Subcutaneous preadipocyte (primary cell): Measurements from ENCODE around the gene MTRF1. TPM values are rescaled to one million over a fixed set of nuclear protein-coding genes. Genes with fewer than 3 reads are reported as not detected.

Source experiments
- total RNA-seq: library from RNA; depleted of rRNA; stranded (reverse); fragments of >200 nt; gene quantifications from 2 replicates; pipeline ENCODE4 v1.2.3, GENCODE V29; 2012

MTRF1 gene, protein sequence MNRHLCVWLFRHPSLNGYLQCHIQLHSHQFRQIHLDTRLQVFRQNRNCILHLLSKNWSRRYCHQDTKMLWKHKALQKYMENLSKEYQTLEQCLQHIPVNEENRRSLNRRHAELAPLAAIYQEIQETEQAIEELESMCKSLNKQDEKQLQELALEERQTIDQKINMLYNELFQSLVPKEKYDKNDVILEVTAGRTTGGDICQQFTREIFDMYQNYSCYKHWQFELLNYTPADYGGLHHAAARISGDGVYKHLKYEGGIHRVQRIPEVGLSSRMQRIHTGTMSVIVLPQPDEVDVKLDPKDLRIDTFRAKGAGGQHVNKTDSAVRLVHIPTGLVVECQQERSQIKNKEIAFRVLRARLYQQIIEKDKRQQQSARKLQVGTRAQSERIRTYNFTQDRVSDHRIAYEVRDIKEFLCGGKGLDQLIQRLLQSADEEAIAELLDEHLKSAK
- 7.7 and 12.1 TPM in 2 replicates for total RNA-seq

DNA sequence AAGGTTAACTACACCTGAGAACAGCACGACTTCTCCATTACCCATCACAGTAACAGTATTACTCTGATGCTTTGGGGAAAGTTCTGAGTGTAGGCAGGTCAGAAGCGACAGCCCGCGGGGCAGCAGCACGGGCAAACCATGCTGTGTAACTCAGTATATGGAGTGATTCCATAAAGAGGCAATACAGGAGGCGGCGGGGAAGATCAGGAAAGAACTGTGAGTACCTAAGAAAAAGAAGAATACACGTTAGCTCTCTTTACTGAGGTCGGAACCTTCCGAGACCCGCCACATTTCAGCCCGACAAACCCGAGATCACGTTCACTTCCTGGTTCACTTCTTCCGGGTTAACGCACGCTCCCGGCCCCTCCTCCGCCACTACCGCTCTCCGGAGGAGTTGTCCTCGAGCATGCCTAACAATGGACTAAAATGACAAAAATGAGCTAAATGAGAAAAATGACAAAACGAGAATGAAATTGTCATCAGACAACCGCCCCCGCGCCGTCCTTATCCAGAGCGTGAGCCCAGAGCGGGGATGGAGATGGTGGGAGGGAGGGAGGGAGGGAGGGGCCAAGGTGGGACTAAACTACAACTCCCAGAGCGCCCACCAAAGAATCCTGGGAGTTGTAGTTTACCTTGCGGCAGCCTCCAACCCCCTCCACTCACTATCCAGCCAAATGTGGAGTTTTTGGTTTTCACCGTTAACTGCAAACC, at the start of gene MTRF1:
TSS of gene MTRF1 (minus strand) at position 316 of the 711 bp plus-strand sequence. CDS start 2,669 bp downstream, outside the sequence.

DNA sequence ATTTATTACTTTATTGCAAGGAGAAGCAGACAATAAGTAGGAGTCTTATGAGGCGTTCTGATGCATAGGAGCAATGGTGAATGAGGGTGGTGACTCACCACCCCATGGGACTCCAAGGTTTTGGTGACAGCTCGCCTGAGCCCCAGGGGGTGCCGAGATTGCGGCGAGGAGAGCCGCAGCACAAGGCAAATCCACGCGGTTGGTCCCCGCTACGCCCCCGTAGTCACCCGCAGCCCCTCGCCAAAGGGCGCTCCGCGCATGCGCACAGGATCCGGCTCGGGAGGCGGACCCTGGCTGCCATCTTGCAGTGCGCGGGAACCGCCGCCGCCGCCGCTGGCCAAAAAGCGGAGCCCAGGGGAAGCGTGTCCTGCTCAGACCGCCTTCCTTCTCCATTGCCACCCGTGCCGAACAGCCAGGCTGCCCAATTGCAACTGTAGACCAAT, 47.6 kb upstream of the MTRF1 start, which contains the start of gene NAA16:
TSS of gene NAA16 (plus strand) at position 305 of the 443 bp plus-strand sequence. CDS start 262 bp downstream, outside the sequence.

GRCh38 chr13:41193919-41194824, 69.2 kb downstream of the MTRF1 start, which contains the start of gene KBTBD7:
Gene KBTBD7 (minus strand): TSS chr13:41194569. CDS start chr13:41194257, 312 bp downstream.

Other genes with a start within 250 kb of the MTRF1 start
- 38.6 and 40.1 TPM in 2 replicates for gene ELF1, start 244.3 kb downstream of the MTRF1 start, total RNA-seq
- gene WBP4, start 202.1 kb downstream of the MTRF1 start, total RNA-seq = 3.7 and 4.5 TPM in 2 replicates
- 11.0 and 13.9 TPM in 2 replicates for gene KBTBD6, start 130.8 kb downstream of the MTRF1 start, total RNA-seq
- gene KBTBD7, start 69.0 kb downstream of the MTRF1 start, total RNA-seq = 2.6 and 3.9 TPM in 2 replicates
- 6.2 and 10.9 TPM in 2 replicates for gene NAA16, start 47.7 kb upstream of the MTRF1 start, total RNA-seq
- 10.2 and 18.0 TPM in 2 replicates for gene RGCC, start 194.0 kb upstream of the MTRF1 start, total RNA-seq